Natural killer cell (primary cell): Measurements from ENCODE around the gene TOMM22. TPM values are rescaled to one million over a fixed set of nuclear protein-coding genes. Genes with fewer than 3 reads are reported as not detected.

Source experiments
- ATAC-seq, 3 donors: fragments of 150-1000 bp in 2 of 3; fragments of 200-7000 bp in 1 of 3; cut with Tn5 transposase; 1 replicate in 1 of 3; 2 replicates in 2 of 3; pipeline ENCODE4 v1.10.0; 2021; ENCODE audit warnings: mild to moderate bottlenecking in 2 of 3, moderate library complexity in 2 of 3
- DNase-seq, 2 donors: peaks; one replicate each; pipeline versions ENCODE4 v3.0.0 to v3.0.0-alpha.2; 2013 to 2021; ENCODE audit warnings: mixed read lengths in 1 of 2
- H3K27ac ChIP-seq: one replicate; pipeline ENCODE4 v1.5.1; 2013; ENCODE audit warnings: mild to moderate bottlenecking, low read length
- H3K27me3 ChIP-seq: one replicate; pipeline ENCODE4 v1.6.1; 2013; ENCODE audit warnings: low read length; ENCODE audit not compliant: control insufficient read depth, insufficient read depth
- H3K36me3 ChIP-seq: one replicate; pipeline ENCODE4 v1.6.1; 2013; ENCODE audit warnings: low read length; ENCODE audit not compliant: control insufficient read depth, insufficient read depth
- H3K4me1 ChIP-seq: one replicate; pipeline ENCODE4 v1.6.1; 2013; ENCODE audit warnings: low read length; ENCODE audit not compliant: control insufficient read depth, insufficient read depth
- H3K4me3 ChIP-seq: one replicate; pipeline ENCODE4 v1.5.1; 2013; ENCODE audit warnings: low read length
- H3K9me3 ChIP-seq: one replicate; pipeline ENCODE4 v1.6.1; 2013; ENCODE audit warnings: low read length; ENCODE audit not compliant: control insufficient read depth, insufficient read depth
- H3K27ac Mint-ChIP-seq, 2 donors: one replicate each; pipeline ENCODE4 v1.8.0; 2022; ENCODE audit warnings: mild to moderate bottlenecking in 2 of 2, mixed read lengths in 2 of 2, moderate library complexity in 1 of 2
- H3K27me3 Mint-ChIP-seq, 2 donors: one replicate each; pipeline ENCODE4 v1.8.0; 2022; ENCODE audit warnings: low read depth in 2 of 2, mixed read lengths in 2 of 2
- H3K36me3 Mint-ChIP-seq: one replicate; pipeline ENCODE4 v1.8.0; 2022; ENCODE audit warnings: mixed read lengths
- H3K4me1 Mint-ChIP-seq, 2 donors: one replicate each; pipeline ENCODE4 v1.8.0; 2022; ENCODE audit warnings: mixed read lengths in 2 of 2
- H3K4me3 Mint-ChIP-seq: one replicate; pipeline ENCODE4 v1.8.0; 2022; ENCODE audit warnings: mild to moderate bottlenecking, moderate library complexity, mixed read lengths
- H3K9me3 Mint-ChIP-seq, 2 donors: one replicate each; pipeline ENCODE4 v1.8.0; 2022; ENCODE audit warnings: mixed read lengths in 2 of 2
- CTCF ChIP-seq: fragments of 200-600 bp; IDR thresholded peaks from one replicate; pipeline ENCODE4 v1.8.0; 2022; ENCODE audit warnings: antibody characterized with exemption
- WGBS: methylation state at CpG from one replicate; pipeline ENCODE4 v1.1.7; 2013; ENCODE audit warnings: missing lambda C conversion rate; ENCODE audit not compliant: insufficient coverage; 5-methylcytosine and 5-hydroxymethylcytosine counted together
- intact Hi-C: fragments of 100-400 bp; cut with micrococcal nuclease; formaldehyde crosslinking; loops from one replicate; pipeline ENCODE4 v1.14.2; 2022
- total RNA-seq, 4 donors: library from RNA; stranded (reverse); fragments of 120-200 nt in 1 of 4; gene quantifications; one replicate each; pipeline versions ENCODE4 v1.2.3 to v1.2.4, GENCODE V29; 2013 to 2022

Gene TOMM22
- total RNA-seq, 3 donors from 2014 or later (not counting 1 experiment from before 2014, with no cell fraction given), result 45.9 to 50.6 (median 47.5) TPM

GRCh38 chr22:38718414-38718813, 36.7 kb downstream of the TOMM22 start:
- TF ChIP-seq CTCF, result no peak
- ATAC-seq, result peak in 1 of 3 donors; percentile 37
- 87% methylated on average over 6 of the region's 6 CpGs for WGBS
- H3K27me3 ChIP-seq, result no peaks in the 10 kb centered on the region
- H3K4me3 ChIP-seq, result no peak overlapping the region
- no peak for DNase-seq
- intact Hi-C loops, result no loop called here
- Mint-ChIP-seq H3K9me3 (no peaks in the 10 kb centered on the region), H3K27me3 (no peaks in the 10 kb centered on the region), H3K4me1 (peaks cover 31 to 39% of the 10 kb centered on the region in 2 donors), H3K4me3 (no peak overlapping the region), H3K36me3 (no peaks in the 10 kb centered on the region), H3K27ac (peak overlapping the region in 1 of 2 donors; percentile 43)
- H3K4me1 ChIP-seq, result peaks cover 4% of the 10 kb centered on the region
- no peak overlapping the region for H3K27ac ChIP-seq
- H3K36me3 ChIP-seq, result peaks cover 52% of the 10 kb centered on the region
- no peaks in the 10 kb centered on the region for H3K9me3 ChIP-seq

GRCh38 chr22:38719196-38719595, 37.4 kb downstream of the TOMM22 start:
- no peak overlapping the region for H3K4me3 Mint-ChIP-seq
- WGBS, result 96% methylated on average over 6 of the region's 6 CpGs
- Histone ChIP-seq H3K9me3 (no peaks in the 10 kb centered on the region), H3K27ac (no peak overlapping the region), H3K27me3 (no peaks in the 10 kb centered on the region), H3K4me1 (peaks cover 4% of the 10 kb centered on the region), H3K4me3 (no peak overlapping the region), H3K36me3 (peaks cover 59% of the 10 kb centered on the region)
- ATAC-seq (no peak), DNase-seq (no peak)
- H3K27ac Mint-ChIP-seq, result no peak overlapping the region
- no peaks in the 10 kb centered on the region for H3K27me3 Mint-ChIP-seq
- no peaks in the 10 kb centered on the region for H3K9me3 Mint-ChIP-seq
- intact Hi-C loops, result no loop called here
- H3K4me1 Mint-ChIP-seq, result peaks cover 25 to 32% of the 10 kb centered on the region in 2 donors
- TF ChIP-seq CTCF, result no peak
- H3K36me3 Mint-ChIP-seq, result no peaks in the 10 kb centered on the region

GRCh38 chr22:38720350-38720749, 38.6 kb downstream of the TOMM22 start:
- H3K36me3 ChIP-seq, result peaks cover 70% of the 10 kb centered on the region
- ATAC-seq, result no peak
- no peak for TF ChIP-seq CTCF
- H3K4me3 ChIP-seq, result no peak overlapping the region
- H3K27me3 Mint-ChIP-seq, result no peaks in the 10 kb centered on the region
- peaks cover 8% of the 10 kb centered on the region for H3K36me3 Mint-ChIP-seq
- no peaks in the 10 kb centered on the region for H3K9me3 ChIP-seq
- H3K4me1 ChIP-seq, result peaks cover 2% of the 10 kb centered on the region
- H3K4me1 Mint-ChIP-seq, result peaks cover 21 to 27% of the 10 kb centered on the region in 2 donors
- H3K4me3 Mint-ChIP-seq, result no peak overlapping the region
- no peaks in the 10 kb centered on the region for H3K9me3 Mint-ChIP-seq
- WGBS, result 96% methylated on average over 3 of the region's 3 CpGs
- intact Hi-C loops, result no loop called here
- DNase-seq, result no peak
- no peaks in the 10 kb centered on the region for H3K27me3 ChIP-seq
- H3K27ac ChIP-seq, result no peak overlapping the region
- no peak overlapping the region for H3K27ac Mint-ChIP-seq

- Mint-ChIP-seq H3K4me1 (peaks cover 17 to 23% of the 10 kb centered on the region in 2 donors), H3K9me3 (no peaks in the 10 kb centered on the region), H3K4me3 (no peak overlapping the region), H3K27ac (peak overlapping the region; percentile 27 to 60), H3K36me3 (peaks cover 9% of the 10 kb centered on the region), H3K27me3 (no peaks in the 10 kb centered on the region)
- no peak for ATAC-seq
- WGBS, result 93% methylated on average over 6 of the region's 7 CpGs
- intact Hi-C loops, result no loop called here
- Histone ChIP-seq H3K4me3 (no peak overlapping the region), H3K27me3 (no peaks in the 10 kb centered on the region), H3K4me1 (no peaks in the 10 kb centered on the region), H3K9me3 (no peaks in the 10 kb centered on the region), H3K36me3 (peaks cover 73% of the 10 kb centered on the region), H3K27ac (no peak overlapping the region)
- no peak for DNase-seq
- TF ChIP-seq CTCF, result no peak
Measured at GRCh38 chr22:38721551-38721950, 39.8 kb downstream of the TOMM22 start.
